Measurements from ENCODE around the gene COL18A1.
A peak's percentile ranks its signal among the peaks of the same experiment; 100 is the strongest.

Gene COL18A1

DNA sequence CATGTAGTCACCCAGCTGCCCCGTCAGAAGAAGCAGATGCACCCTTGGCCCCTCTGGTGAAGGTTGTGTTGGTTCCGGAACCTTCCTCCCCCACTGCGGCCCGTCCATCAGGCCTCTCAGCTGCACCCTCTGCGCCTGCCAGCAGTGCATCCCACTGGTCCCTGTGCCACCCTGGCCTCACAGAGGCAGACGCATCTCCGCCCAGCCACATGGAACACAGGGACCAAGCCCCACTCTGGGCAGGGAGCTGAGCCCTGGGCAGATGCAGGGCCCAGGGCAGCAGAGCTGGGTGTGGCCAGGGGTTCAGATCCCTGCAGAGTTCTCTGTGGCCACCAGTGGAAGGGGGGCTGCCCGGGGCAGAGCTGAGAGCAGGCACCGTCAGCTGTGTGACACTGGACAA, 86.7 kb downstream of the COL18A1 start:
- DNase-seq: no peak
- H3K9me3 Mint-ChIP-seq: no peaks in the 10 kb centered on the region
- no peaks in the 10 kb centered on the region for H3K4me1 Mint-ChIP-seq
- no peak for ATAC-seq (replicated peaks)
- no peaks in the 10 kb centered on the region for H3K27me3 Mint-ChIP-seq
- no peaks in the 10 kb centered on the region for H3K36me3 Mint-ChIP-seq
- H3K4me3 Mint-ChIP-seq: no peak overlapping the region
- H3K27ac Mint-ChIP-seq: peak overlapping the region; percentile 51

DNA sequence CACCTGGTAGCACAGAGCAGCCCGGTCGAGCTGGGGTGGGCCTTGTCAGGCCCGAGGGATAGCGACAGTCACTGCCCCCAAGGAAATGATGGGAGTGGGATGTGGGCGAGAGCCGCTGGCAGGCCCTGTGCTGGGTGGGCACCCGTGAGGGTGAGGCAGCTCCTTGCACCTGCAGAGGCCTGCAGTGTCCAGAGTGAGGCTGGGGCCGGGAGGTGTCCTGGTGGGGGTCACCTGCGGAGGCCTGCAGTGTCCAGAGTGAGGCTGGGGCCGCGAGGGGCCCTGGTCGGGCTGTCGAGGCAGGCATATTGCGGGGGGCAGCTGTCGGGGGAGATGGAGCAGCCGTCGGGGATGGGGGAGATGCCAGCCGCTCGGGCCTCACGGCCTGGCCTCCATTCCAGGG, 87.8 kb downstream of the COL18A1 start:
- no peak overlapping the region for H3K27ac Mint-ChIP-seq

GRCh38 chr21:45493401-45494001, 88.5 kb downstream of the COL18A1 start:
- Mint-ChIP-seq H3K27me3 (peaks cover 0 to 5% of the 10 kb centered on the region in 2 donors), H3K4me3 (no peak overlapping the region), H3K36me3 (no peaks in the 10 kb centered on the region), H3K4me1 (no peaks in the 10 kb centered on the region), H3K27ac (no peak overlapping the region), H3K9me3 (no peaks in the 10 kb centered on the region)
- DNase-seq: no peak
- ATAC-seq (replicated peaks): no peak

More for the DNA sequence above, 87.8 kb downstream of the COL18A1 start:
- Mint-ChIP-seq H3K9me3 (no peaks in the 10 kb centered on the region), H3K27me3 (peaks cover 0 to 5% of the 10 kb centered on the region in 2 donors), H3K4me1 (no peaks in the 10 kb centered on the region), H3K4me3 (no peak overlapping the region), H3K36me3 (no peaks in the 10 kb centered on the region)
- DNase-seq: no peak
- ATAC-seq (replicated peaks): no peak

DNA sequence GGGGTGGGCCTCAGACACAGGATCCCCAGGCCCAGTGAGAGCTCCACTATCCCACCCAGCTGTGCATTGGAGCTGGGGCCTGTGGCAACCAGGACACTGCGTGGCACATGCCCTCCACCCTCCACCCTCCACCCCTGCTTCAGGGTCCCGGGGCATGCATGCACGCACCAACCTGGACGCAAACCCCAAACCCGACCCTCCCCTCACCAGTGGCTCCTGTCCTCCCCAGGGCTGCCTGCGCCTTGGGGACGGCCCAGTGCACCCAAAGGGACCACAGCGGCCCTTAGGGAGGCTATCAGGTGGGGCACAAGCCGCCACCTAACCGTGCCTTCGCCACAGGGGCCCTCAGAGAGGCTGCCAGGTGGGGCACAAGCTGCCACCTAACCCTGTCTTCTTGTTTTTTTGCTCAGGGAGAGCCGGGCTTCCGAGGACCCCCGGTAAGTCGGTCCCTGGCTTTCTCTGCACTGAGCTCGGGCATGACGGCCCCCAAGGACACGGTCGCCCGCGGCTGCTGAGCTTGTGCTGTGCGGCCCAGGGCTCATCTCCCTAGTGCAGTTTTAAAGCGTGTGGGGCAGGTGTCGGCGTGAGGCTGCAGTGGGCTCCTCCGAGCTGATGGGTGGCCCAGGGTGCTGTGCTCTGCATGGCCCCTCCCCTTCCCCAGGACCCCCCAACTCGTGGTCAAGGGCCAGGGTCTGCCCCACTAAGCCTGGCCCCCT, 89.3 kb downstream of the COL18A1 start:
- H3K4me3 Mint-ChIP-seq: no peak overlapping the region
- DNase-seq: no peak
- no peaks in the 10 kb centered on the region for H3K4me1 Mint-ChIP-seq
- H3K36me3 Mint-ChIP-seq: no peaks in the 10 kb centered on the region
- no peaks in the 10 kb centered on the region for H3K9me3 Mint-ChIP-seq
- ATAC-seq (replicated peaks): no peak
- peaks cover 0 to 5% of the 10 kb centered on the region in 2 donors for H3K27me3 Mint-ChIP-seq
- no peak overlapping the region for H3K27ac Mint-ChIP-seq

- DNase-seq (no peak), ATAC-seq (replicated peaks) (no peak)
- Mint-ChIP-seq H3K27me3 (peaks cover 5 to 7% of the 10 kb centered on the region in 2 donors), H3K9me3 (peaks cover 0 to 2% of the 10 kb centered on the region in 2 donors), H3K4me1 (peaks cover 0 to 5% of the 10 kb centered on the region in 2 donors), H3K36me3 (no peaks in the 10 kb centered on the region), H3K27ac (no peak overlapping the region), H3K4me3 (no peak overlapping the region)
Measured at GRCh38 chr21:45494851-45495680, 90.1 kb downstream of the COL18A1 start.

DNA sequence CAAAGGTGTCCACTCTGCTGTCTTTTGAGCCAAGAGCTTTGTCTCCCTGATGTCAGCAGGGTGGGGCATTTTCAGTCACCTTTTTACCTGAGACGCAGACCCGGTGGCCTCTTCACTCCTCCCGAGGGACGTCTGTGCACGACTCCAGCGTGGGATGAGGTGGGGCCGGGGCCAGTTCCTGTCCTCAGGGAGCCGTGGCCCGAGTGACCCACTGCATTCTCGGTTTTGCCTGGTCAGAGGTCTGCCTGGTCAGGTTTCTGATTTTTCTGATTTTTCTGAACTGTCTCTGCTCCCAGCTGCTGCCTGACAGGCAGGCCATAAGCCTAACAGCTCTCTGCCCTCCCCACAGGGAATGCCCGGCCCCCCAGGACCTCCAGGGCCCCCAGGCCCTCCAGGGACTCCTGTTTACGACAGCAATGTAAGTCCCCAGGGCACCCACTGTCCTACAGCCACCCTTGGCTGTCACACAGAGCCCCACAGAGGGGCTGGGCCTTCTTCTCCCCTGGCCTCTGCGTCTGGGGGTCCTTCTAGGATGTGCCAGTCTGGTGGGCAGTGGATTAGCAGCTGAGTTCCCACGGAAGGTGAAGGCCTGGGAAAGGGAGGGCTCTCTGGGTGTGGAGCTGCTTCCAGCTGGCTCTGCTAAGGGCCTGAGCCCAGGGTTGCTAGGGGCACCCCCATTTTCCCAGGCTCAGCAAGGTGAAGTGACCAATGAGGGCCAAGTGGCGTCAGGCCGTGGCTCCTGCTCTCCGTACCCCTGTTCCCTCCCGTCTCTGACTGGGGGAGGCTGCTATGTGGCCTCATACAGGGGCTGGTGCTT, 91.4 kb downstream of the COL18A1 start:
- peaks cover 0 to 5% of the 10 kb centered on the region in 2 donors for H3K4me1 Mint-ChIP-seq
- H3K36me3 Mint-ChIP-seq: no peaks in the 10 kb centered on the region
- DNase-seq (no peak), ATAC-seq (replicated peaks) (no peak)
- H3K4me3 Mint-ChIP-seq: no peak overlapping the region
- H3K27ac Mint-ChIP-seq: no peak overlapping the region
- H3K9me3 Mint-ChIP-seq: peaks cover 0 to 2% of the 10 kb centered on the region in 2 donors
- peaks cover 5 to 7% of the 10 kb centered on the region in 2 donors for H3K27me3 Mint-ChIP-seq

- DNase-seq (no peak), ATAC-seq (replicated peaks) (no peak)
- Mint-ChIP-seq H3K9me3 (peaks cover 0 to 2% of the 10 kb centered on the region in 2 donors), H3K4me1 (peaks cover 0 to 5% of the 10 kb centered on the region in 2 donors), H3K27me3 (peaks cover 5 to 7% of the 10 kb centered on the region in 2 donors), H3K4me3 (no peak overlapping the region), H3K36me3 (no peaks in the 10 kb centered on the region), H3K27ac (no peak overlapping the region)
Measured at GRCh38 chr21:45496968-45497845, 92.2 kb downstream of the COL18A1 start.

DNA sequence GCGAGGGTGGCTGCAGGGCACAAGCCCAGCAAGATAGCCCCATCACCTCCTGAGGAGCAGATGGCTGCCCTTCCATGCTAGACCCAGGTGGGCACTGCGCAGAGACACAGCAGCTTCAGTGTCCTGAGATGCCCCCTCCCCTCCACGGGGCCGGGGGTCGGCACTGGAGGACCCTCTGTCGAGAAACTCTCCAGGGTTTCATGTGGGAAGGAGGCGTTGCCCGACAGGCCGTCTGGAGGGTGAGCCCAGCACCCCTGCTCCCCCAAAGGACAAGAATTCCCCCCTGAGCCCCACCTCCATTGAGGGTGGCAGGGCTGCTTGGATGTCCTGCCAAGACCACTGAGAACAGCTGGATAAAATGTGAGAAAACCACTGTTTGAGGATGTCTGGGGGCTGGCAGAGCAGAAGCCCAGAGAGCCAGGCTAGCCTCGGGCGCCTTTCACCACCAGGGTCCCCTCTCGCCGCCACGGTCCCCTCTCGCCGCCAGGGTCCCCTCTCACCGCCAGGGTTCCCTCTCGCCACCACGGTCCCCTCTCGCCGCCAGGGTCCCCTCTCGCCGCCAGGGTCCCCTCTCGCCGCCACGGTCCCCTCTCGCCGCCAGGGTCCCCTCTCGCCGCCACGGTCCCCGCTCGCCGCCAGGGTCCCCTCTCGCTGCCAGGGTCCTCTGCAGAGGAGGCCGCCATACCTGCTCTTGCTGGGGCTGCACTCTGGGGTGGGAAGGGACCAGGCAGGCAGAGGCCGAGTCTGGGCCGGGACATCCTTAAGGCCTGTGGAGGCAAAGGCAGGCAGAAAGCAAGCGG, 93.1 kb downstream of the COL18A1 start:
- Mint-ChIP-seq H3K36me3 (no peaks in the 10 kb centered on the region), H3K27me3 (peaks cover 5 to 7% of the 10 kb centered on the region in 2 donors), H3K27ac (no peak overlapping the region), H3K4me3 (no peak overlapping the region), H3K4me1 (peaks cover 0 to 5% of the 10 kb centered on the region in 2 donors), H3K9me3 (peaks cover 0 to 2% of the 10 kb centered on the region in 2 donors)
- DNase-seq (no peak), ATAC-seq (replicated peaks) (no peak)

DNA sequence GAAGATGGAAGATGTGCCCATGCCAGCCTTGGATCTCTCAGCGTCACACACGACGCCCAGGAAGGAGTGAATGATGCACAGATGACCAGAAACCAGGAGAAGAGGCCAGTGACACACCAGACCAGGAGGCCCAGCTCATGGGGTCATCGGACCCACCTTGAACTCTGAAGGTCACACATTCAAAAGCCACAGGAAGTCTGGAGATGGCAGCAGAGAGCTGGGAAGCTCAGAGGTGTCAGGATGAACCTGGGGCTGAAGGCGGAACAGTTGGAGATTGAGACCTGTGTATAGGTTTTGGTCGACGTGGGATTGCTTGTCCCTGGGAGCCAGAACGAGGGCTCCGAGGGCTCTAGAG, 93.7 kb downstream of the COL18A1 start:
- DNase-seq (no peak), ATAC-seq (replicated peaks) (no peak)
- peaks cover 0 to 5% of the 10 kb centered on the region in 2 donors for H3K4me1 Mint-ChIP-seq
- no peaks in the 10 kb centered on the region for H3K36me3 Mint-ChIP-seq
- H3K27me3 Mint-ChIP-seq: peaks cover 5 to 7% of the 10 kb centered on the region in 2 donors
- H3K4me3 Mint-ChIP-seq: no peak overlapping the region
- H3K9me3 Mint-ChIP-seq: peaks cover 0 to 2% of the 10 kb centered on the region in 2 donors
- no peak overlapping the region for H3K27ac Mint-ChIP-seq

DNA sequence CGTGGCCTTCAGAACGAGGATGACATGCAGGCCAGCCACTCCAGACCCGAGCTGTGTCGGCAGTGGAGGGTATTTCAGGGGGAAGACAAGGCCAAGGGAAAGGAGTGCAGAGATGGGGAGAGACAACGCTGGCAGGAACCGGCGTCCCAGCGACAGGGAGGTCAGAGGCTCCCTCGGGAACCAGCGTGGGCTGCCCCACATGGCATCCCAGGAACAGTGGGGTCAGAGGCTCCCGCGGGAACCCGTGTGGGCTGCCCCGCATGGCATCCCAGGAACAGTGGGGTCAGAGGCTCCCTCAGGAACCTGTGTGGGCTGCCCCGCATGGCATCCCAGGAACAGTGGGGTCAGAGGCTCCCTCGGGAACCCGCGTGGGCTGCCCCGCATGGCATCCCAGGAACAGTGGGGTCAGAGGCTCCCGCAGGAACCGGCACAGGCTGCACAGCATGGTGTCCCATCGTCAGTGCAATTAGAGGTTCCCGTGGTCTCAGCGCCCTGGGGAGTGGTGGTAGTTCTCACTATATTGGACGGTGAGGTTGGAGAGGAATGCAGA, 94.3 kb downstream of the COL18A1 start:
- DNase-seq (no peak), ATAC-seq (replicated peaks) (no peak)
- no peak overlapping the region for H3K27ac Mint-ChIP-seq
- peaks cover 0 to 2% of the 10 kb centered on the region in 2 donors for H3K9me3 Mint-ChIP-seq
- H3K4me1 Mint-ChIP-seq: peaks cover 0 to 5% of the 10 kb centered on the region in 2 donors
- H3K27me3 Mint-ChIP-seq: peaks cover 5 to 7% of the 10 kb centered on the region in 2 donors
- H3K4me3 Mint-ChIP-seq: no peak overlapping the region
- H3K36me3 Mint-ChIP-seq: no peaks in the 10 kb centered on the region

DNA sequence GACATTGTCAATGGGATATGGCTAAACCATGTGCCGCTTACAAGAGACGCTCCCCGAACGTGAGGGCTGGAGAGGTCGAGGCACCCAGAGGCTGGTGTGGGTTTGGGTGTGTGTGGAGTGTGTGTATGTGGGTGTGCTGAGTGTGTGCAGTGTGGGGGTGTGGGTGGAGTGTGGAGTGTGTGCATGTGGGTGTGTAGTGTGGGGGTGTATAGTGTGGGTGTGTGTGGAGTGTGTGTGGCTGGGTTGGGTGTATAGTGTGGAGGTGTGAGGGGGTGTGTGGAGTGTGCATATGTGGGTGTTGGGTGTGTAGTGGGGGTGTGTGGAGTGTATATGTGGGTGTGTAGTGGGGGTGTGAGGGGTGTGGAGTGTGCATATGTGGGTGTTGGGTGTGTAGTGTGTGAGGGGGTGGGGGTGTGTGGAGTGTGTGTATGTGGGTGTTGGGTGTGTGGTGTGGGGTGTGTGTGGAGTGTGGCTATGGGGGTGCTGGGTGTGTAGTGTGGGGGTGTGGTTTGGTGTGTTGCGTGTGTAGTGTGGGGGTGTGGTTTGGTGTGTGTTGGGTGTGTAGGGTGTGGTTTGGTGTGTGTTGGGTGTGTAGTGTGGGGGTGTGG, 95.1 kb downstream of the COL18A1 start:
- H3K27ac Mint-ChIP-seq: peak overlapping the region; percentile 87
- H3K27me3 Mint-ChIP-seq: peaks cover 5 to 7% of the 10 kb centered on the region in 2 donors
- peaks cover 0 to 2% of the 10 kb centered on the region in 2 donors for H3K9me3 Mint-ChIP-seq
- ATAC-seq (replicated peaks) (no peak), DNase-seq (no peak)
- H3K36me3 Mint-ChIP-seq: no peaks in the 10 kb centered on the region
- H3K4me1 Mint-ChIP-seq: peaks cover 0 to 5% of the 10 kb centered on the region in 2 donors
- H3K4me3 Mint-ChIP-seq: no peak overlapping the region

Measured in stimulated activated naive B cell treated with anti-CD40 and anti-IgM and Interleukin-4, amounts not matched to agents 10 μg/mL and 1 μg/mL and 100 μg/mL, for 72 hours (primary cell).